GM21619 (cell line): Measurements from ENCODE around the gene ATP11C.
"Not testable (repeated sequence)": the region's sequence is repeated elsewhere in the genome, so short reads cannot be mapped to it uniquely, and the experiment has no call there.

Experiments
- ATAC-seq: cut with Tn5 transposase; IDR thresholded peaks from one replicate; pipeline ENCODE4 v1.9.1; 2021; ENCODE audit not compliant: unreplicated experiment

Gene ATP11C

DNA sequence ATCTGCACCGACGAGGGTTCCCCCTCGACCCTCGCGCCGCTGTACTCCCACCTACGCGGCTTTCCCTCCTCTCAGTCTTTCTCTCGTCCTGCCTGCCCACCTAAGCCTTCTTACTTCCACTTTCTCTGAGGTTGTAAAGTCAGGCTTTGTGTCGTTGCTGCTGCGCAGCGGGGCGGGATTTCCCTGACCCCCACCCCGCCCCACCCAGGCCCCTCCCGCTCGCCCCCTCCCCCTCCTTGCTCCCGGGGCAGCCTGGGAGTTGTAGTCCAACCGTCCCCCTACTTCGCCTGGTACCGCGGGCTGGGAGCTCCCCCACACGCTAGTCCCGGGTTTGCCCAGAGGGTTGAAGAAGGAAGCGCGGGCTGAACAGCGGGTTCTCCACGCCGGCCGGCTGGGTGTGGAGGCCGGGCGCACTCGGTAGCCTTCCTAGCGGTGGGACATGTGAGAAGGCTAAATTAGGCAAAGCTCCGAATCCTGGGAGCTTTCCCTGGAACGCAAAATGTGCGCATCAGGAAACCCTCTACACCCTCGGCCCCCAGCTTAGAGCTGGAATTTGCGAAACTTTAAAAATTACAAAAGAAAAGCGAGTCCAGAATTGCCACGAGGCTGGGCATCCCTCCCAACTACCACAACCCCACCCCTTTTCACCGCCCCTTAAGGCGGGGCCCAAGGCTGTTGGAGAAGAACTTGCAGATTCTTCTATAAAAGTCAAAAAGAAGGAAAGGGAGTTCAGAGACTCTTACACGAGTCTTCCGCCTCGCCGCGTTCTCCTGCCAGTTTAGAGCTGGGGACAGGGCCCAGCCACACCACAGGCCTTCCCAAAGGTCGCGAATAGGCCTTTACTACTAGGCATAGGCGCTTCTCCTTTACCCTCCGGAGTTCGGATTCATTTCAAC, at the start of gene ATP11C:
Gene ATP11C (minus strand): TSS at position 153 of the 896 bp plus-strand sequence. CDS start 1,011 bp downstream, outside the sequence.
- ATAC-seq = peak; percentile 68

DNA sequence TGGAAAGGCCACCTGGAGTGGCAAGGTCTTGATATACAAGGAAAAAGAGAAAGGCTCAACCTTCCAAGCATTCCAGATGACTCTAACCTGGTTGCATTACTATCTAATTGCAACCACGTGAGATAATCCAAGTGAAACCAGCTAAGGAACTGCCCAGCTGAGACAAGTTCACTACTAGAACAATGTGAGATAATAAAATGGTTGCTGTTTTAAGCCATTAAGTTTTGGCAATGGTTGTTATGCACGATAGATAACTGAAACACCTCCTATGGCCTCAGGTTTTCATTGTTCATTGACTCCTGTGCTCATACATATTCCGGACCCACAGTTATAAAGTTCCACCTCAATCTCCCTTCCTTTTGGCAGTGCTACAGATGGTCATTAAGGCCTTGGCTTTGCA, 41.6 kb upstream of the ATP11C start:
- ATAC-seq = no peak

DNA sequence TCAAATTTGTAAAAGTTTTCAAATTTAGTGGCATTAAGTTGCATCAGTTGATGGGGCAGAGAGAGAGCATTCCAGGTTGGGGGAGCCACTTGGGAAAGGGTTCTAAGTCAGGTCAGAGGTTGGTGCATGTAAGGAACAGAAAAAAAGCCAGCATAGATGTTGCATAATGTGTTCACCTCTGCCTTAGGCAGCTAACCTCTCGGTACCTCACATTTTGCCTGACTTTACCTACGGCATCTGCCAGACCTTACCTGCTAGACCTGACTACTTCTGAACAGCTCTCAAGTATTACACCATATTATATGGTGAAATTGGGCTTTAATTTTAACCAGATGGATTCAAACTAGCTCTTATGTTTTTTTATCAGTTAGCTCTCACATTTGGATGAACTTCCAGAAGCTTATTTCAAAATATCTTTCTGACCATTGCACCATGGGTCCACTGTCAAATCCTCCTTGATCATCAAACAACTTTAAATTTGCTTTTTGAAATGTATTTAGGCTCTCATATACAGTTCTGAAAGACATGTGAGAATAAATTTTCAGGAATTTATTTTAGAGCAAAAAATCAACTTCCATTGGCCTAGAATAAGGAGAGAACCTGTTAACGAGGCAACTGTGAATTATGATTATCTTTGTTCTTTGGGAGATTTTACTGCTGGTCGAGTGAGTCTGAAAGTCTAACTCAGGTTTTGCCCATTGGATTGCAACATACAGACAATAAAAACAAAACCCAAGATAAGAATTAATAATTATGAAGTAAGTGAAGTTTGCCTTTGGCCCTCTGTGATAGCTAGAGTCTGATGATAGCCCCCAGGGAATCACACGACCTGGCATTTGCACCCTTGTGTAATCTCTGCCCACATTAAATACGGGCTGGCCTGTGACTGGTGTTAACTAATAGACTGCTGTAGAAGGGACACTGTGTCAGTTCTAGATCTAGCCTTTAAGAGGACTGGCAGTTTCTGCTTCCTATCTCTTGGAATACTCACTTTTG, 40.1 kb upstream of the ATP11C start:
- no peak for ATAC-seq

DNA sequence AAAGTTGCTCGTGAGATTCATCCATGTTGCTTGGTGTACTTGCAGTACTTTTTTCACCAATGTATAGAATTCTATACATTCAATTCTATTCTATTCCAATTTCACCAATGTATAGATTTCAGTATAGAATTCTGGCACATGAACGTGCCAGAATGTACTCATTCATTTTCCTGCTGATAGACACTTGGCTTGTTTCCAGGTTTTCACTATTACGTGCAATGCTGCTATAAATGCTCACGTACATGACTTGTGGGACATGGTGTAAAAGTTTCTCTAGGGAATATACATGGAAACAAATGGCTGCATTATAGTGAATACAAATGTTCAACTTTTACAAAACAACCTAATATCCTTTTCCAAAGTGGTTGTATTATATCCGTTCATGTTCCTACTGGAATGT, 39.3 kb upstream of the ATP11C start:
- no peak for ATAC-seq

DNA sequence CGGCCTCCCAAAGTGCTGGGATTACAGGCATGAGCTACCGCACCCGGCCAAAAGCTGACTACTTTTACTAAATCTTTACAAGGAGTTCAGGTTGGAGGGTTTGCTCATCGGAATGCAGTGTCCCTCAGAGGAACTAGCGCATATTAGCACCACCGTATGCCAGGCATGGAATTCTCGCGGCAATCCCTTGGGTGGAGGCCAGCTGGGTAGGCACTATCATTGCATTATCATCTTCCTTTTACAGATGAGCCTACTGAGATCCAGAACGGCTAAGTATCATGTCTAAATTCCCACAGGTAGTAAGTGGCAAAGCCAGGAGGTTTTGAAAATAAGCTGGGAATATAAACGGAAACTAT, 38.5 kb upstream of the ATP11C start:
- ATAC-seq = no peak

DNA sequence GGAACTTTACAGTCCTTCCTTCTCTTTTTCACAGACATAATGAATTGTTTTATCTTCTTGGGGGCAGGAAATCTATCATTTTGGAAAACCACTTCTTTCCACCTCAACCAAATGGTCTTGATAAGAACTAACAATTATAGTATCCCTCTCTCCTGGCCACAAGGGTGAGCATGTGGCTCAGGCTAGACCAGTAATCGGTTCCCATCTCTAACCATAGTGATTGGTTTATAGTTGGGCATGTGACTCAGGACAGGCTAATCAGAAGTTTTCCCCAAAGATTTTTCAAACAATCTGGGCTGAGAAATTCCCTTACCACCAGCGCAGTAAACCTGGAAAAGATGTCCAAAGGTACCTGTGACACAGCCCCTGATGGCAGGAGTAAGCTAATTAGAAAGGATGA, 36.4 kb upstream of the ATP11C start:
- ATAC-seq = no peak

DNA sequence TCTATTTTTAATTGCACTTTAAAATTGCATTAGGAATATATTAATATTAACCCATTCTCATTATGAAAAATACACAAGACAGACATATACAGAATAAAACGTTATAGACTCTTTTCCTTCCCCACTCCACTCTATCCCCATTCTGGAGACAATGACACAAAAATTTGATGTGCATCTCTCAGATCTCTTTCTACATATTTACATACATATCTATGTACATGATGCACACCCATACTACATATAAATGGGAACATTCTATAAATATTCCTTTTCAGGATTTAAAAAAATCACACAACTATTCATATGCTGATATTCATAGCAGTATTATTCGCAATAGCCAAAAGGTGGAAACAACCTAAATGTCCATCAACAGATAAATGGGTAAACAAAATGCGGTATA, 34.9 kb upstream of the ATP11C start:
- no peak for ATAC-seq

DNA sequence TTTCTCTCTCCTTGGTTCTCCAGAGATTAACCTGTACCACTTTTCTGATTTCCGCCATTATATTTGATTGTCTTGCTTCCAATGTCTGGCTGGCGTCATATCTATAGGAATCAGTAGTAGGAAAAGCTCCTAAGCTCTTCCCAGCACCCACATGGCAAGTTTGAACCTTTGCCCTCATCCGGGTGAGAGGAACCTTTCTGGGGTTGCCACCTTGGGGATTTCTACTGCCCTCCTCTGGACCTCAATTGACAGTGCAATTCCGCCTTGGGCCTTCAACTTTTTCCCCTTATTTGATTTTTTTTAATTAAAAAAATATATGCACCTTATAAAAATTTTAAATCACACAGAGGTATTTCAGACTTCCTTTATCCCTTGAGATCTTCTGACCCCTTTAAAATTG, 34.4 kb upstream of the ATP11C start:
- ATAC-seq = no peak

DNA sequence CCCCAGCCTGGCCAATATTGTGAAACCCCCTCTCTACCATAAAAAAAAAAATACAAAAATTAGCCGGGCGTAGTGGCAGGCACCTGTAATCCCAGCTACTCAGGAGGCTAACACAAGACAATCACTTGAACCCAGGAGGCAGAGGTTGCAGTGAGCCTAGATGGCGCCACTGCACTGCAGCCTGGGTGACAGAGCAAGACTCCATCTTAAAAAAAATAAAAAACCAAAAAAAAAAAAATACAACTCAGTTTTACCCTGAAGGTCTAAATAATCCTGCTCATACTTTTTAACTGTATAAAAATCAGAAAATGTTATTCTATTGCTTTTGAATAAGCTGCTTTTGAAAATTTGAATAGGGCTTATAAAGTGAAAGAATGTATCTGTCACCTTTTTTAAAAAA, 33.3 kb upstream of the ATP11C start:
- not testable (repeated sequence) for ATAC-seq

DNA sequence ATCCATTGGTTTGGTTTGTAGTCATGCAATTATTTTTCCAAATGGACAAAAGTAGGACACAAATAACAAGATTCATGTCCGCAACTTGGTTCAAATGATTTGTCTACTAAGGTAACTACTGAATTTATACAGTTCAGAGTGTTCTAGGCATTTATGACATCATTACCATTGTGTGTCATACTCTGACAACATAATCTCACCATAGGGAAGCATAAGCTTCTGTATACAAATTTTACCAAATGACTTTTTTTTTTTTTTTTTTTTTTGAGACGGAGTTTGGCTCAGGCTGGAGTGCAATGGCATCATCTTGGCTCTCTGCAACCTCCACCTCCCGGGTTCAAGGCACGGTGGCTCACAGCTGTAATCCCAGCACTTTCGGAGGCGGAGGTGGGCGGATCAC, 32.6 kb upstream of the ATP11C start, which contains the start of gene CXorf66:
Gene CXorf66 (minus strand): TSS at position 101 of the 400 bp plus-strand sequence. CDS start 25 bp downstream, at position 76.
- ATAC-seq = no peak

DNA sequence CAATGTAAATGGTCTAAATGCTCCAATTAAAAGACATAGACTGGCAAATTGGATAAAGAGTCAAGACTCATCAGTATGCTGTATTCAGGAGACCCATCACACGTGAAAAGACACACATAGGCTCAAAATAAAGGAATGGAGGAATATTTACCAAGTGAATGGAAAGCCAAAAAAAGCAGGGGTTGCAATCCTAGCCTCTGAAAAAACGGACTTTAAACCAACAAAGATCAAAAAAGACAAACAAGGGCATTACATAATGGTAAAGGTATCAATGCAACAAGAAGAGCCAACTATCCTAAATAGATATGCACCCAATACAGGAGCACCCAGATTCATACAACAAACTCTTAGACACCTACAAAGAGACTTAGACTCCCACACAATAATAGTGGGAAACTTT, 28.2 kb upstream of the ATP11C start:
- ATAC-seq = not testable (repeated sequence)

DNA sequence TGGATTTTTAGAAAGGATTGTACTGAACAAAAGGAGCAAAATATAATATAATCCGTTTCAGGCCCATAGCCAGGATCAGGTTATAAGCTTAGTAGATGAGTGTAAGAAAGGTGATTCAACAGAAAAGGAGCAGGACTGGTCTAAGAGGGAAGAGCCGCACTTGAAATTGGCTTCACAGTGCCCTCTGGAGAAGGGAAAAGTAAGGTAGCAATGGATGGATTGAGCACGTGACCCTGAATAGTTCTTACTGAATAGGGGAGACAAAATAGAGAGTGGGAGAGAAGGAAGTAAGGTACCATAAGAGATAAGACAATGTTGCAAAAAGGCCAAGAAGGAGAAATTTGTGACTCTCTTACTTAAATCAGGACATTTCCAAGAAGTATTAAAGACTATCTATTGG, 16.9 kb upstream of the ATP11C start:
- ATAC-seq = no peak

DNA sequence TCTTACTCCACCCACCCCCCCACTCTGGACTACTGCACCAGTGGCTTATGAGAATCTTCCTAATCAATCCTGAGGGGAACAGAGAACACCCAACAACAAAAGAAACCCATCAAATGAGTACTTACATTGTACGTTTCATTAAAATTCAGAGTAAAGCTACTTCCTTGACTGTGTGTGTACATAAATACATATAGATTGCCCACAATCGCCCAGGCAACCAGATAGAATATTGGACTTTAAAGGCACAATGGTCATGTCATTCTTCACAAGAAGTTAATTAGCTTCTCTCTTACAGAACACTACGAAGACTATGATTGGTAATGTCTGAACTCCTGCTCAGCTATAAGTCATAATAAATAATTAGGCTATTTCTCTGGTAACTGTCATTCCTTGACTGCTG, 12.2 kb upstream of the ATP11C start:
- ATAC-seq = no peak

DNA sequence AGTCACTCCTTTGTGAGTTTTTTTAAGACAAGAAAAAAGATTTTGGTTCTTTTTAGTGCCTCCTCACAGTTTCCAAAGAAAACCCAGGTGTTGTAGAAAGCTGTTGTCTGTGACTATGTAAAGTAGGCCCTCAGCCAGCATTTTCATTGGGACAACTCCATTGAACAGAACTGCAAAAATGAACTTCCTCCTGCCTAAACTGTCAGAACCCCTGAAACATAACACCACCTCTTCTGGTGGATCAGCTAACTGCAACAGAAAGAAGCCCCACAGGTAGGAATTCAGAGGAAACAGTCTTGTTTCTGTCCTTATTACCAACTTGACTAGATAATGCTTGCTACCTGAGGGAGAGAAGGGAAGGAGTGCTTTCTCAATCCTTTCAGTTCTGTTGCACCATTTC, 3.4 kb upstream of the ATP11C start:
- no peak for ATAC-seq

DNA sequence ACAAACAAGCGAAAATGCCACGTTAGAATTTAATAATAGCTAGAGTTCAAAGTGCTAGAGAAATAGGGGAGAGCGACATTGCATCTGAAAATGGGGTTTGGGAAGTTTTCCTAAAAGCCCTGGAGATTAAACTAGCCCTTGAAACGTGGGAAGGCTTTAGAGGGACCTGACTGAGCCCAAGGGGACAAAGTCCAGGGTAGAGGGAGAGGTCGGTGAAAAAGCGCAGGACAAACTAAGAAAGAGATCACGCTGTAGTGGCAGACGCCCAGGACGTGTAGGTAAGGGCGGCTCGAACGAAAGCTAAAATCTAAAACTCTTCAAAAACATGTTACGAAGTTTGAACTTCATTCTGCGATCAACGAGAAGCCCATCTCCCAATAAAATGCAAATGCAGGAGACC, 1.1 kb upstream of the ATP11C start:
- ATAC-seq = no peak

DNA sequence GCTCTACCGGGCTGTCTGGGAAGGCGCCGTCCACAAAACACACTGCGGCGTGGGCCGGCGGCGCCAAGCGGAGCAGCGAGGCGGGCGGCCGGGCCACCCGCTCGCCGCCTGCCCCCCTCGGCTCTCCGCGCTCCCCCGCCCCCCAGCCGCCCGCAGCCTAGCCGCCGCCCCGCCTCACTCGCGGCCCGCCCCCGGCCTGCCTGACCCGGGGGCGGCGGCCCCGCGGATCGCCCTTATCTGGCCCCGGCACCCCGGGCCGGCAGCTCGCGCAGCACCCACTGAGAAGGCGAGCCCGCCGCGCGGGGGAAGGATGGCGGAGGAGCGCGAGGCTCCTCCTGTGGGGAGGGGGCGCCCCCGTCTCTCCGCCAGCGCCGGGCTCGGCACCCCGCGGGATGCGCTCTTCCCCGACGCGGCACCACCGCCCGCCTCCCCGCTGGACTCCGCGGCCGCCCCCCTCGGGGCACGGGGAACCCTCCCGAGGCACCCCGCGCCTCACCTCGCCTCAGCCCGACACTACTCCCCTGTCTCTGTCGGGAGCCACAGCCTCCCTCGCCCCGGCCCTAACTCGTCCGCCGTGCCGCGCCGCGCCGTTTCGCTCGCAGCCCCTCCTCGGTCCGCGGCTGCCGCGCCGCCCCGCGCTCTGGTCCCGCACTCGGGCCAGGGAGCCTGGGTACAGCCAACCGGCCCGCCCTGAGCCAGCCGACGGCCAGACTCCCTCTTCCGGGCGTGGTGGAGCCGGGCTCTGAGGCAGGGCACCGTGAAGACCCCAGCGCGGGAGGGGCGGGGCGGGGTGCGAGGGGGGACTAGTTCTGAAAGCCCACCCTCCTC, 566 bp downstream of the ATP11C start:
- ATAC-seq = peak; percentile 38

DNA sequence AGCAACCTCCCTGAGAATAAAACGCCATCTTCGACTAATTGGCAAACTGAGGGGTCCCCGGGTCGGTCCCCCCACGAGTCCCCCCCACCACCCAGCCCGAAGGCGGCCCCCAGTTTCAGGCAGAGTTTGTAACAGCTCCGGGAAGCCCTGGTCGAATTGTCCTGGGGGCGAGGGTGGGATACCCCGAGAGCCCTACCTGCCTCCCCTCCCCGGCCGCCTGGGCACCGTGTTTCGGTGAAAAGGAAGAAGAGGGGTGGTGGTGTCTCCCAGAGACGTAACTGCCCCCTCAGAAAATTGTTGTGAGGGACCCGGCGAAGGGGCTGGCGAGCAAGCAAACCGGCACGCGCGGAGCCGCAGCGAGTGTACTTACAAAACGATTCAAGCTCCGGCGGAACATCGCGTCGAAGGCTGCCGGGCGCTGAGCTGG, 1.2 kb downstream of the ATP11C start:
- ATAC-seq = no peak

DNA sequence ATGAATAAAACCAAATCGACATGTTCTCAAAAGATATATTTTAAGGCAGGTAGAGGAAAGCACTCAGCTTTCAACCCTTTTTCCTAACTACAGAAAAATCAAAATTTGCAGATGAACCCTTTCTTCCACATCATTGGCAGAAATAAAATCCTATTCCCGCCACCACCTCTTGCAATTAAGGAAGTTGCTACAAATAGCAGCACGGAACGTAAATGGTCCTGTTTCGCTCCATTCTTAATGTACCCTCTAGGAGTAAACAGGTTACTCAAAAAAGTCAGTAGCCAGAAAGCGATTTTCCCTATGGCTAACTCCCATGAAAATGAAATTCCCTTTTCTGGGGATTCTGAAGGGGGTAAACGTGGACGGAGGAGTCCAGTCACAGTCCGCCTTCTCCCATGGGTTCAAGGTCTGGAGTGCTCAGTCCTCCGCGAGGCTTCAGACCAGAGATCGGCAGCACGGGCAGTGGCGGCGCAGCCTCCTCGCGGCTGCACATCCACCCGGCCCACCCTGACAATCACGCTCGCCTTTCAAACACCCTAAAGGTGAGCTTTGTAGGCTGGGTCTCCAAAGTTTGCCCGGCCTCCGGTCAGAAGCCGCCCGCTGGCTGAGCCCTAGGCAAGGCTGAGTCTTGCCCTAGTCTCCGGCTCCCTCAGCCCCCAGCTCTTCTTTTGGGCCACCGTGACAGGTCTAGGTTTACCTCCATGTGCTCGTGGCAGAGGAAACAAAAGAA, 1.8 kb downstream of the ATP11C start:
- ATAC-seq = no peak

DNA sequence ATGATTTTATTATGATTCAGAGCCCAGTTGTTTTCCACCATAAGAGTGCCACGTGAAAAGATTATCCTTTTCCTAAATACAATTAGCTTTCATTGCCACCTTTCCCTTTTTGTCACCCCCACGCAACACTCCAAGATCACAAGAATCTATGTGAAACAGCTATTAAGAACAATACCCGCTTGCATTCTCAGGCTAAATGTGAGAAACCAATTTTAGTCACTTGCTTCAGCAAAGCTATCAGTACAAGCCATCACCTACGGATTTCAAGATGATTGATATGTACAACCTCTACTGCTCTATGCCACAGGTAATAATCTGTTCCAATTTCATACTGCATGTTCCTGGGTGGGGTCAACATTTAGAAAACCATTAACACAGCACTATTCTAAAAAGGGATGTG, 2.5 kb downstream of the ATP11C start:
- no peak for ATAC-seq

DNA sequence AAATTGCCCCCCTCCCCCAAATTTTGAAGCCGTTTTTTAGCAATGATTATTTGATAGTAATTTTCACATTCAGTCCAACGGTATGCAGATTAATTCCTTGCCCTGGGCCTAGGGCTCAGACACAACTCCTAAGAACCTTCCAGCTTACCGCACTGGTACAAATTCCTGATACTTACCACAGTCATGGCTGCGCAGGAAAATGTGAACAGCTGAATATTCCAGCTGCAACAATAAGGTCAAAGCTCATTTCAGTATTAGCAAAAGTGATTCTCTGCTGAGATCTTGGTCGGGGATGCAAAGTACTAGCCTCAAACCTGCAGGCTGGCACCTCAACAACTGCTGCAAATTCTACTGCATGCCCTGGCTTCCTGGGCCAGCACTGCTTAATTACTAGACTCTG, 3.0 kb downstream of the ATP11C start:
- ATAC-seq = no peak
